Heart right ventricle (tissue), 16 donors: ENCODE results near the gene LARGE1. TPM values are rescaled to one million over a fixed set of nuclear protein-coding genes. Genes with fewer than 3 reads are reported as not detected.

ENCODE experiments used
- ATAC-seq, 8 donors: fragments of 200-7000 bp; cut with Tn5 transposase; one replicate each; pipeline ENCODE4 v1.9.1; 2020; ENCODE audit warnings: mild to moderate bottlenecking in 8 of 8, moderate library complexity in 8 of 8, moderate number of reproducible peaks in 1 of 8
- DNase-seq, 2 donors: peaks; one replicate each; pipeline ENCODE4 v3.0.0-alpha.2; 2020
- H3K27ac ChIP-seq, 10 donors: fragments of 200-600 bp; sonication (generic) in 2 of 10; one replicate each; pipeline versions ENCODE4 v1.5.0 to v1.8.0; 2020 to 2022; ENCODE audit warnings: mild to moderate bottlenecking in 3 of 10
- H3K27me3 ChIP-seq, 7 donors: fragments of 200-600 bp; one replicate each; pipeline ENCODE4 v1.8.0; 2021 to 2022; ENCODE audit warnings: mild to moderate bottlenecking in 2 of 7
- H3K36me3 ChIP-seq, 9 donors: fragments of 200-600 bp; sonication (generic) in 1 of 9; one replicate each; pipeline versions ENCODE4 v1.5.0 to v1.8.0; 2020 to 2022; ENCODE audit warnings: mild to moderate bottlenecking in 2 of 9
- H3K4me1 ChIP-seq, 9 donors: fragments of 200-600 bp; sonication (generic) in 1 of 9; one replicate each; pipeline versions ENCODE4 v1.5.0 to v1.8.0; 2020 to 2022; ENCODE audit warnings: mild to moderate bottlenecking in 4 of 9
- H3K4me3 ChIP-seq, 10 donors: fragments of 200-600 bp; sonication (generic) in 2 of 10; one replicate each; pipeline versions ENCODE4 v1.5.0 to v1.8.0; 2020 to 2022; ENCODE audit warnings: mild to moderate bottlenecking in 7 of 10, moderate library complexity in 2 of 10
- H3K9me3 ChIP-seq, 11 donors: fragments of 200-600 bp in 10 of 11; sonication (generic) in 2 of 11; one replicate each; pipeline versions ENCODE4 v1.5.0 to v1.8.0; 2013 to 2022; ENCODE audit warnings: mild to moderate bottlenecking in 2 of 11, control low read depth in 1 of 11, moderate library complexity in 1 of 11
- WGBS, 2 donors: extraction: QIAGEN DNeasy Blood & Tissue Kit; methylation state at CpG; one replicate each; pipeline ENCODE4 v1.1.7; 2013; ENCODE audit warnings: inconsistent platforms in 1 of 2; 5-methylcytosine and 5-hydroxymethylcytosine counted together
- intact Hi-C, 10 donors: fragments of 100-400 bp; cut with DNase I; formaldehyde crosslinking; loops; one replicate each; pipeline versions ENCODE4 v1.11.1 to v1.14.2; 2022
- polyA plus RNA-seq, 2 donors: library from polyadenylated mRNA; stranded (reverse); fragments of 200-250 nt; gene quantifications; one replicate each; pipeline ENCODE4 v1.2.3, GENCODE V29; 2013
- total RNA-seq, 10 donors: library from RNA; stranded (reverse); fragmentation: NEBNext Ultra II Directional in 3 of 10; extraction: Animal tissue kit (Norgen Biotek cat#: 25700) in 3 of 10; gene quantifications; one replicate each; pipeline versions ENCODE4 v1.2.1 to v1.2.4, GENCODE V29; 2021 to 2023
- TF ChIP-seq, protein P1 (sequence below), 9 donors: fragments of 200-600 bp; sonication (generic) in 2 of 9; IDR thresholded peaks; one replicate each; pipeline versions ENCODE4 v1.5.0 to v1.8.0; 2021 to 2022; ENCODE audit warnings: antibody characterized with exemption in 9 of 9, mild to moderate bottlenecking in 5 of 9, moderate library complexity in 1 of 9
- donor health status: Arrhythmogenic right ventricular cardiomyopathy.
- donor health status: ischemic (EF 13 %, LVEDD 7.1; RV severe dilation, severe dysfunction).
- donor health status: healthy with polysubstance abuse.
- donor health status: DM: no; HTN: yes; CAD: no.
- donor health status: DM: no; HTN: no; CAD: no.
- donor health status: ischemic (EF 25% LVEDD 6.9; RV normal size, moderate dysfunction).
- donor health status: ischemic (EF 25% LVEDD 5.7; RV mildly dilated, moderate dysfunction).
- donor health status: healthy.
- donor health status: DM: yes; HTN: yes; CAD: no.
- donor health status: Ischemic cardiomyopathy.
- donor health status: ischemic (EF 35%, LVEDD 5.7; RV mildly dilated, moderate dysfunction).
- donor health status: nonischemic (EF 11% LVEDD 7.7; RV severe dilation, severe dysfunction).
- donor health status: DM: yes; HTN: yes; CAD: no.
- donor health status: PGD.
- donor health status: ischemic (EF 29% LVEDD 5.4; RV normal size, mild dysfunction).
- donor health status: nonischemic (EF 23%, LVEDD 6.1; RV moderate dilation, normal function).

LARGE1 gene
- total and polyA plus RNA-seq, 12 donors, result 33.7 to 184 (median 144) TPM

DNA sequence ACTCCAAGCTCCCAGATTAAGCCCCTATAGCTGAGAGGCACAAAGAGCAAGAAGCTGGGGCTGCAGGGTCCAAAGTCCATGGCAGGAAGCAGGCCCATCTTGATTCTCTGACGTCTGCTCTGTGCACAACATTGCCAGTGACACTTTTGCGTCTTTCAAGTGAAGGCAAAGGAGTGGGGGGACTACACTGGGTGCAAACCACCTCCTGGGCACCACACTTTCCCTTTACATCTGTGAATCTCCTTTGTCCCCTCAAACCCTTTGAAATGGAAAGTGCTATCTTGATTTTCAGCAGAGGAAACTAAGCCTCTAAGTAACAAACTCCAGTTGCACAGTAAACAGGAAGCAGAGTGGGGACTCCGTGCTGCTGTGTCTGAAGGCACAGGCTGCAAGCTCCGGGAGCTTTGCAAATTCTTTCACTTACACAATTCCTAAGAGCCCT is 428.0 kb downstream of the LARGE1 start:
- Histone ChIP-seq H3K36me3 (no peaks in the 10 kb centered on the region), H3K4me1 (peaks cover 5 to 30% (median 16%) of the 10 kb centered on the region in 9 donors), H3K4me3 (peak overlapping the region in 6 of 10 donors; percentile 5 to 22 (median 12)), H3K27ac (peak overlapping the region in 8 of 10 donors; percentile 6 to 70 (median 42)), H3K9me3 (no peaks in the 10 kb centered on the region), H3K27me3 (no peaks in the 10 kb centered on the region)
- DNase-seq (no peak), ATAC-seq (peak in 7 of 8 donors; percentile 25 to 85 (median 62))
- intact Hi-C loops, result loop anchor here in 1 of 10 donors (10.0 kb wide), 1 partner anchor 187 kb away; no protein-coding TSS in a partner anchor
- 3 to 13% methylated on average over 4 of the region's 4 CpGs for WGBS, 2 donors
- TF ChIP-seq, protein P1, sequence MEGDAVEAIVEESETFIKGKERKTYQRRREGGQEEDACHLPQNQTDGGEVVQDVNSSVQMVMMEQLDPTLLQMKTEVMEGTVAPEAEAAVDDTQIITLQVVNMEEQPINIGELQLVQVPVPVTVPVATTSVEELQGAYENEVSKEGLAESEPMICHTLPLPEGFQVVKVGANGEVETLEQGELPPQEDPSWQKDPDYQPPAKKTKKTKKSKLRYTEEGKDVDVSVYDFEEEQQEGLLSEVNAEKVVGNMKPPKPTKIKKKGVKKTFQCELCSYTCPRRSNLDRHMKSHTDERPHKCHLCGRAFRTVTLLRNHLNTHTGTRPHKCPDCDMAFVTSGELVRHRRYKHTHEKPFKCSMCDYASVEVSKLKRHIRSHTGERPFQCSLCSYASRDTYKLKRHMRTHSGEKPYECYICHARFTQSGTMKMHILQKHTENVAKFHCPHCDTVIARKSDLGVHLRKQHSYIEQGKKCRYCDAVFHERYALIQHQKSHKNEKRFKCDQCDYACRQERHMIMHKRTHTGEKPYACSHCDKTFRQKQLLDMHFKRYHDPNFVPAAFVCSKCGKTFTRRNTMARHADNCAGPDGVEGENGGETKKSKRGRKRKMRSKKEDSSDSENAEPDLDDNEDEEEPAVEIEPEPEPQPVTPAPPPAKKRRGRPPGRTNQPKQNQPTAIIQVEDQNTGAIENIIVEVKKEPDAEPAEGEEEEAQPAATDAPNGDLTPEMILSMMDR (IDR thresholded peaks at IDR 0.05), result no peak

DNA sequence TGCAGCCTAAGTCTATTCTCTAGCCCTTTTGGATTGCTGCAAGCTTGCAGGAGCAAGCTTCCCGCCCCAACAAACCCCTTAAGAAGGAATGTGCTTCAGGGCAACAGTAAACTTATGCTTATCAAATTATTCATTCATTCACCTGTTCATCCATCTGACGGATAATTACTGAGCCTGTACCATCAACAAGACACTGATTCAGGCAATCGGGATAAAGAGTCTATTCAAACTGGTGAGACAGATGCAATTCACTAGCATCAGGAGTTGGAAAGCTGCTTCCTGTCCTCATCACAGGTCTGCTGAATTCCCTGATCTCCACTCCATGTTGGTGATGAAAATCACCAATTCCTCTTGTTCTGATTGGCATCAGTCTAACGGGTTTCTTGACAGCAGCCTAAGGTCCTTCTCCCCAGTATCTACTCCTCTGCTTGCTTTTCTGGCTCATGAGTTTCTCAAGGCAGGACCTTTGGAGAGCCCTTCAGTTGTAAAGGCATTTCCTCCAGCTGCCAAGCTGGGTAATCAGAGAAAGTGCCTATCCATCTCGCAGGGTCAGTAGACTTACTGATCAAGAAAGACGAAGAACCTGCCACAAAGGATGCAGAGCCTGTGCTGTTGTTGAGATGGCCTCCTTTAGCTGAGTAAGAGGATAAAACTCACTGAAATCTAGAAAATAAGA is 433.1 kb downstream of the LARGE1 start:
- Histone ChIP-seq H3K9me3 (no peaks in the 10 kb centered on the region), H3K4me3 (no peak overlapping the region), H3K27ac (no peak overlapping the region), H3K4me1 (peaks cover 2 to 16% (median 7%) of the 10 kb centered on the region in 9 donors), H3K27me3 (no peaks in the 10 kb centered on the region), H3K36me3 (no peaks in the 10 kb centered on the region)
- WGBS, 2 donors, result 85 to 87% methylated on average over 6 of the region's 6 CpGs
- ATAC-seq (no peak), DNase-seq (no peak)
- intact Hi-C loops, result no loop called here
- TF ChIP-seq, protein P1 (IDR thresholded peaks at IDR 0.05), result no peak

DNA sequence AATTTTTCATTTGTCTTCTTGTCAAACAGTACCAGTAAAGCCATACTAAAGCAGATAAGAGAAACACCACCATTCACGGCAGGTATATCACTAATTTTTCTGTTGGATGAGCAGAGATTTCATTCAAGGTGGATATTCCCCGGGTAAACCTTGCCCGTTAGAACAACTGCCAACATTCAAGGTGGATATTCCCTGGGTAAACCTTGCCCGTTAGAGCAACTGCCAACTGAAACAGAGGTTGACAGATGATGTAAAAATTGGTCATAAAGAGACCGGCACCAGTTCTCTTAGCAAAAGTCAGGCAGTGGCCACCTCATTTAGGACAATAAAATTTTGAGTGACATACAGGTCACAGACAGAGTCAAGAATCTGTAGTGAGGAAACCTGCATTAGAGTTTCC is 438.7 kb downstream of the LARGE1 start:
- ATAC-seq (no peak), DNase-seq (no peak)
- intact Hi-C loops, result no loop called here

More for the DNA sequence above, 438.7 kb downstream of the LARGE1 start:
- Histone ChIP-seq H3K27me3 (no peaks in the 10 kb centered on the region), H3K4me1 (peaks cover 0 to 24% (median 8%) of the 10 kb centered on the region in 9 donors), H3K27ac (no peak overlapping the region), H3K4me3 (no peak overlapping the region), H3K36me3 (no peaks in the 10 kb centered on the region), H3K9me3 (no peaks in the 10 kb centered on the region)
- 94 to 95% methylated on average over 5 of the region's 5 CpGs for WGBS, 2 donors
- TF ChIP-seq, protein P1 (IDR thresholded peaks at IDR 0.05), result no peak
